GM18873 (cell line): ENCODE measurements around the gene TTLL11.

Source experiments
- ATAC-seq: cut with Tn5 transposase; IDR thresholded peaks from one replicate; pipeline ENCODE4 v1.9.1; 2021; ENCODE audit warnings: mild to moderate bottlenecking, moderate library complexity, moderate number of reproducible peaks; ENCODE audit not compliant: unreplicated experiment, low FRiP score

Gene TTLL11

DNA sequence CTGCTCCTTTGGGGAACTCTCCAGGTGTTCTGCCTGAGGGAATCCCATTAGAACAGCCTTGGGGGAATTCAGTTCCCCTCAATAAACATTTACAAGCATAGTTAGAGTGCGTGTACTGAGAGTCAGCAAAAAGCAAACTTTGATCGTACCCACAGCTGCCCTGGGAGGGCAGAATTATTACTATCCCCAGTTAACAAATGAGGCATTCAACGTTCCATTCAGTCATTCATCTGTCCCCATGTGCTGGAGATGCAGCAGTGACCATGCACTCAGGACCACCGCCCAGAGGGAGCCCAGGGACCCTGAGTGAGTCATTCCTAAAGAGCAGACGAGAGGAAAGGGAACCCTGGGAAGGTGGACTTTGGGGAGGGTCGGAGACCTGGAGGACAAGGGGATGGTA, 19.1 kb upstream of the TTLL11 start:
- ATAC-seq = no peak

DNA sequence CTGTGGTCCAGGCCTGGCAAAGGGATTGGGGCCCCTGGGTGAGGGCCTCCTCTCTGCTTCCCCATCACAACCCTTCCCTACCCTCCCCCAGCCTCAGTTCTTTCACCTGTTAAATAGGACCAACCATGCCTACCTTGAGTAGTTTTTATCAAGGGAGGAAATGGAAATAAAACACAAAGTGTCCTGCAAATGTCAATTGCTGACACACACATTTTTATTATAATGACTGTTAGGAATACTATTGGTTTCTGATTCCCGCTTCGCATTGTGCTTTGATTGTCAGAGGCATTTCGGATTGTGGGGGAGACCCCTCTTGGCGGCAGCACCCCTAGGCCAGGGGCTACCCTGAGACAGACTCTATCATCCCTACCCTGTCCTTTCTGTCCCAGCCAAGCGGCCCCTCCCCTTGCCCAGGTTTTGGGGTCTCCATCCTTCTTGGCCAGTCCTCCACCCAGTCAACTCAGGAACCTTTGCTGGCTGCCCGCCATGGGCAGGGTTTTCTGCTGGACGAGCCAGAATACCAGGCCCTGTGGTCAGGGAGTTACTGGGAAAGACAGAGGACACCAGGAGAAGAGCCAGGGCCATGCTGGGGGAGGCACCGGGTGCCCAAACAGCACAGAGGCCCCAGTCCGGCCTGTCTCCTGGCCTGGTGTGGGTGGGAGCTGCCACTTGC, 18.4 kb upstream of the TTLL11 start:
- ATAC-seq = no peak

DNA sequence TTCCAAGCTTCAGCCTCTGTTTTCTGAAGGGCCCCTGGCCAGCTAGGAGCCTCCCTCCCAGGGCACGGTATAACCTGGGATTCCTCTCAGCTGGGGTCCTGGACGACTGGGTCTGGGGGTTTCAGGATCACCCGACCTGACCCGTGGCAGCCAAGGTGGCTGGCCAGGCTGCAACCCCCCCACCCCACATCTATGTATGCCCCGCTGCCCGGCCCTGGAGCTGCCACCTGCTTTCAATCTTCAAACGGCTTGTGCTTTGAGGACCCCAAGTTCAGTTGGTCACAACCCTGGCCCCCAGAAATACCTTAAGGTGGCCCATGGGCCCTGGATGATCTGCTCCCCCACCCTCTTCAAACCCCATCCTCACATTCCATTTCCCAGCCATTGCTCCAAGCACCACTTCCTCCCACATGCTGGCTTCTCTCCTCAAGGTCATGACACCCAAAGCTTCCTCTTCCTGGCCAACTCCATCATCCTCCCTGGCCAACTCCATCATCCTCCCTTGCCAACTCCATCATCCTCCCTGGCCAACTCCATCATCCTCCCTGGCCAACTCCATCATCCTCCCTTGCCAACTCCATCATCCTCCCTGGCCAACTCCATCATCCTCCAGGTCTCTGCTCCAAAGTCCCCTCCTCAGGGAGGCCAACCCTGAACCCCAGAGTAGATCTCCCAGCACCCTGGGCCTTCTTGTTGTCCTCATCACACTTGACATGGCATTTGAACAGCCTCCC, 17.2 kb upstream of the TTLL11 start:
- ATAC-seq = no peak

DNA sequence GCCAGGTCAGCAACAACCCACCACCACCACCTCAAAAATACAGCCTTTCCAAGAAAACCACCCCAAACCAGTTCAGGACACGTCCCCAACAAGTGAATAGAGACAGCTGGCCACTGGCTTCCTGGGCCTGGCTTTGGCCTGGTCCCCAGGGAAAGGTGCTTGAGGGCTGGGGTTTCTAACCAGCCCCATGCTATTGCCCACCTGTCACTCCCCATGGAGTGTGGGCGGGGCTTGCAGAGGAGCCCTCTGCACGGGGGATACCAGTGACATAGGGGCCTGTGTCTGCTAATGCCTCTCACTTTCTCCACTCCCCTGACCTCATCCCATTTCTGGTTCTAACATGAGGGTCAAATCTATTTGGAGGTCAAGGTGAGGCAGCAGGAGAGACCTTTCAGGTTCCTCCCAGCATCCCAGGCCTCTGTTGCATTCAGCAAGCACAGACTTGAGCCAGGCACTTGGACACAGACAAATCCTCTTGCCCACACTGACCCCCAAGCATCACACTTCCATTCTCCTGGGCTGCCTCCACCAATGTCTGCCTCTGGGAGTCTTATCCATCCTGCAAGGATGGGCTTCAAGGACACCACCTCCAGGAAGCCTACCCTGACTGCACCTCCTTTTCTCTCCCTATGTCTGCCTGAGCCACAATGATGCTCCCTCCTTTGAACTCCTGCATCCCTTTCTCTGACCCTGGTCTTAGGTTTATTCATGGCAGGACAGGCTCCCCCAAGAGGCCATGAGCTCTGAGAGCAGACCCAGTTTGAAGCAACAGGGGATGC, 16.1 kb upstream of the TTLL11 start:
- no peak for ATAC-seq

DNA sequence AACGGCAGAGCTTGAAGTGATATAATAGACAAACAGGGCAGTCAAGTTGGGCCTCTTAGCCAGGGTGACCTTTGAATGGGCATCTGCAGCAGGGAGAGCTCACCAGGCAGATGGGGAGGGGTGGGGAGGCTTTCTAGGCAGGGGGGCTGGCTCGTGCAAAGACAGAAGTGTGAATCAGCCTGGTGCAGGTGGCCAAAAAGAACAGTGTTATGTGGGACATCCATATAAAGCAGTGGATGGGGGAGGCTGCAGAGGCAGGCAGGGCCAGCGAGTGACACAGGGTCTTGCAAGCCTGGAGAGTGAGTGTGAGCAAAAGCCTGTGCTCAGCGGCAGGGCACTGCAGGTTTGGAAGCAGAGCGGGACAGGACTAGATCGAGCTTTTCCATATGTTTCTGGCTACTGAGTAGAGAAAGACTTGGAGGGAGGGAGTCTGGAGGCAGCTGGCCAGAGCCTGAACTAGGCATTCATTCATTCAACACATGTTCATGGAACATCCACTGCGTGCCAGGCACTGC, 14.2 kb upstream of the TTLL11 start:
- ATAC-seq = no peak

DNA sequence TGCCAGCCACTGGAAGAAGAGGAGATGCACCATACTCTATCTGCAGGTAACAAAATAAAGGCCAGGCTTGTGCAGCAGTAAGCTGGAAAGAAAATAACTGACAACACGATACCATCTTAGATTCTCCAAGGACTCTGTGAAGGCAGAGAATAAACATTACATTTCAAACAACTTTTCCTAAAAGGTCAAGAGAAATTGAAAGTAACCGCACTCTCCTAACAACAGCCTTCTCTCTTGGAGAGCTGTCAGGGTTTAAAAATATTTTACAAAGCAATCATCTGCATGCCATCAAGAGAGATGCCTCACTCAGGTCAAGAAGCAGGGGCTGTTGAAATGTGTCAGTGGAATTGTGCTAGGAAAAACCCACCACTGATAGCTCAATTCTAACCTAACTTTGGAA, 13.5 kb upstream of the TTLL11 start:
- ATAC-seq = no peak

DNA sequence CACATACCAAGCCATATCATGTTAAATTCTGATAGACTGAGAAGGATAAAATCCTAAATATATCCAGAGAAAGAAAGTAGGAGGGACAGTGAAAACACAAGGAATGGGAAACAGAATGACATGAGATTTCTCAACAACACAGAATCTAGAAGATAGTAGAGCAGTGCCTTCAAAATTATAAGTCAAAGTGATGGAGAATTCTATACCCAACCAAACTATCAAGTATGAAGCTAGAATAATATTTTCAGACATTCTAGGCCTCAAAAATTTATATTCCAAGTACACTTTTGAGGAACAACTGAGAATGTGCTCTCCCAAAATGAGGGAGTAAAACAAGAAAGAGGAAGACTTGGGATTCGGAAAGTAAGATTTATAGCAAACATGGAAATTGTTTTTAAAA, 10.9 kb upstream of the TTLL11 start:
- ATAC-seq = no peak

DNA sequence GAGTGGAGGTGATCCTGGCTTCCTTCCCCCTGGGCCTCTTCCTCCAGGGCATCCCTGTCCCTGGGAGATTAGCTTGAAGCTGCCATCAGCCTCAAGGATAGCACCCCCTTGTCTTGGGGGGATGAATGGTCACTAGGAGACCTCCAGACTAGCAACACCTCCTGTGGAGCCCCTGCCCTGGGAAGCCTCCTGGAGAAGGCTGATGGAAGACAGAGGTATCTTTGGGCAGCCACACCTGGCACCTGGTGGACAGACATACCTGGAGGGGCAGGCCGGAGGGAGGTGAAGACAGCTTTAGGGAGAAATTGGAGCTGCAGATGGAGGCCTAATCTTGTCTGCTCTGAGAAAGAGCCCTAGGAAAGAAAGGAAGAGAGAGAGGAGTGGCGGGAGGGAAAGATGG, 9.0 kb upstream of the TTLL11 start:
- no peak for ATAC-seq

DNA sequence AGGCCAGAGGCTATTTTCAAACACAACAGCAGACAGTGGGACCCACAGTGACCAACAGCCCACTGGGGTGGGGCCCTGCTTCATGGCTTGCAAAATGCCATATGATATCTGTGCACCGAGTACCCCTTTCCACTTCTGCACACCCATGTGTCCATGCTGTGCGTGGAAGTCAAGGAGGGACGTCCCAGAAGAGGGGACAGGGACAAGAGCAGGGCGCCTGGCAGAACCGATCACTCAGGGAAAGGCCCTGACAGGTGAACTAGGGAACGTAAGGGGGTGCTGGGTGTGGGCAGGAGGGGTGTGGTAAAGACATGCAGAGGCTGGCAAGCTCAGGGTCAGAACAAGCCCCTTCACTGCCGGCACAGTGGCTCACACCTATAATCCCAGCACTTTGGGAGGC, 7.6 kb upstream of the TTLL11 start:
- ATAC-seq = no peak

DNA sequence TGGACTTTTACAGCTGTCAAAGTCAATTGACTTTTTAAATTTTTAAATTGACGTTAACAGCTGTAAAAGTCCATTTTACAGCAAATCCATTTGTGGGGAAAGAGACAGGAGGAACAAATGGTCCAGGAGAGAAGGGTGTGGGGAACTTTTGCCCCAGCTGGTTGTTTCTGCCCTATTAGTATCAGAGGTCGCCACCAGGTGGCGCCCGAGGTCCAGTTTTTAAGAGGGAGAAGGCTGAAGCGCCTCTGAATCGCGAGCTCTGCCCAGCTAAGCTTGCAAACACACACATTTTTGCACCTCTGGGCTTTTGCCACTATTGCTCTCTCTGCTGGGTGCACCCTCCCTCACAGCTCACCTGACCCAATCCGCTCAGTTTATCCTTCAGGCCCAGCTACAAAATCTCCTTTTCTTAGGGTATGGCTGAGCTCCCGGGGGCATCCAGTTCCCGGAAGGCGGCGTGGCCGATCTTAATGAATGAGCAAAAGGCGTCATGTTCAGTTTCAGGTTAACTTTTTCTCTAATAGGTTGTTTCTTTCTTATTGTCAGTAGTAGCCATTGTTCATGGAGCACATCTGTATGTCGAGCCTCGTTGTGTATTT, 6.3 kb upstream of the TTLL11 start:
- no peak for ATAC-seq

DNA sequence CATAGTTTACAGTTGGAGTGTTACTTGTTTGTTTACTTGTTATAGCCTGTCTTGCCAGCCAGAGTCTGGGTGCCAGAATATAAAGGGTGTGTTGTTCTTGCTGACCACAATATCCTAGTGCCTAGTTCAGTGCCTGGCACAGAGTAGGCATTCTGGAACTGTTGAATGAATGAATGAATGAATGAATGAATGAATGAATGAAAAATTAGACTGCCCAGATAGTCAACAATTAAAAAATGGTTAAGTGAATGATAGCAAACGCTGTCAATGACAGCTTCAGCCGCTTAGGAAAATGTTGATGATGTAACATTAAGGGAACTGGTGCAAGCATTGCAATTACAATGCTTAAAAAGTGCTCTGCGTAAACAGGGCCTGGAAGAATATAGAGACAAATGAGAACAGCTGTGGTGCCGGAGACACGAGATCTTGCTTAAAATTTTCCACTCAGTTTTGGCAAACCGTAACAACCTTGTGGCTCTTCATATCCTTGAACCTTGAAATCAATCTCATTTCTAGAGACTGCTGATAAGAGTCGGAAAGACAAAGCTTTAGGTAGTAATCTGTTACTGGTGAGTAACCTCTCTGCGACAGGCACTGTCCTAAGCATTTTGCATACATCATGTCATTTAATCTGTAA, 4.7 kb upstream of the TTLL11 start:
- no peak for ATAC-seq

DNA sequence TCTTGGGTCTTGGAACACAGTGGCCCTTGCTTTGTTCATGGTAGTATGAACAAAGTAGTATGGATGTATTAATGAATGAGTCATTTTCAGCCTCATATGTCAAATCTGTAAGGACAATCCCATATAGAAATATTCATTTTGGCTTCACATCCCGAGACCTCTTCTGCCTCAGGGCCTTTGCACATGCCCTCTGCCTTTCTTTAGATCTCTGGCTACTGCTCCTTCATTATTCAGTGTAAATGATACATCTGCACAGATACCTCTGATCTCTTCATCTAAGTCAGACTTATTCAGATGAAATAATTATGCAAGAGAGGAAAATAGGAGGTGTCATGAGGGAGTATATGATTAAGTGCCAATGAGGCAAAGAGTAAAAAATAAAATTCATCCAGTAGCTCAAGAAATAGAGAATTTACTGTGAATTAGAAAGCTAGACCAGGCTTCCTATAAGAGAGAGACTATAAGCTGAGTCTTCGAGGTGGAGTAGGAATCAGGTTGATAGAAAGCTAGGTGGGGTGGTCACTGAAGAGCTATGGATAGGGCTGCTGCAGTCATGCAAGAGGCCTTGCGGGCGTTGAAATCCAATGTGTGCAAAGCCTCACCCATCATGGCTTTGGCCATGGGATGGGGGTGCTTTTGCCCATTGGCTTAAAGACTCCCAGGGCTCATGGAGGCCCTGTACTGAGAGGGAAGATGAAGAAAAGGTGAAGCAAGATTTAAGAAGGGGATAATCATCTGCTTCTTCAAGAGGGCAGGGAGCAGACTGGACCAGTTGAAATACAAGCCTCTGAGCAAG, 3.7 kb upstream of the TTLL11 start:
- no peak for ATAC-seq

DNA sequence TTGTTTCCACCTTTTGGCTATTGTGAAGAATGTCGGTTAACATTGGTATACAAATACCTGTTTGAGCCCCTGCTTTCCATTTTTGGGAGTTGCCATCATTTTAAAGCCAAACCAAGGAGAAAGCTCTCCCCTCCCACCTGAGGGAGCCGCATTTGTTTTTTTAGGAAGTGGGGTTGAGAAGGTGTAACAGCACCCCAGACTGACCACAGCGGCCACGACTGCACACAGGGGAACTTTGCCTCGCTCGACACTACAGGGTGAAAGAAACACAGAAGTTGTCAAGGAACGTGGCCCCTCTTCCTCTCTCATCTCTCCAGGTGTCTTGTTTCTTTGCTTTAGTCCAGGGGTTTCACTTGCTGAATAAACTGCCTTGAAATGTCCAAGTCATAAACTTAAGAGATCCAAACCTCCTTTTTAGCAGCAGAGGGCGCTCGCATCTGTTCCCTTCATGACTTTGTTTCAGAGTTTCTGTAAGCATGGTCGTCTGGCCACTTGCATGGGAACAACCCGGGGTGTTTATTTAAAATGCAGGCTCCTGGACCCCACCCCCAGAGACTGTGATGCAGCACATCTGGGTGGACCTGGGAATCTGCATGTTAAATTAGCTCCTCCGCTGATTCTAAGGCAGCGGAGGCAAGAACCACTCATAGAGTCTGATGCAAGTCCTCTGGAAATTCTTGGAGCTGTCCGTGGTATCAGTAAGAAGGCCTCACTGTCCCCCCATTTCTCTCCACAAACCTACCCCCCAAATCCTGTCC, 2.1 kb upstream of the TTLL11 start:
- no peak for ATAC-seq

DNA sequence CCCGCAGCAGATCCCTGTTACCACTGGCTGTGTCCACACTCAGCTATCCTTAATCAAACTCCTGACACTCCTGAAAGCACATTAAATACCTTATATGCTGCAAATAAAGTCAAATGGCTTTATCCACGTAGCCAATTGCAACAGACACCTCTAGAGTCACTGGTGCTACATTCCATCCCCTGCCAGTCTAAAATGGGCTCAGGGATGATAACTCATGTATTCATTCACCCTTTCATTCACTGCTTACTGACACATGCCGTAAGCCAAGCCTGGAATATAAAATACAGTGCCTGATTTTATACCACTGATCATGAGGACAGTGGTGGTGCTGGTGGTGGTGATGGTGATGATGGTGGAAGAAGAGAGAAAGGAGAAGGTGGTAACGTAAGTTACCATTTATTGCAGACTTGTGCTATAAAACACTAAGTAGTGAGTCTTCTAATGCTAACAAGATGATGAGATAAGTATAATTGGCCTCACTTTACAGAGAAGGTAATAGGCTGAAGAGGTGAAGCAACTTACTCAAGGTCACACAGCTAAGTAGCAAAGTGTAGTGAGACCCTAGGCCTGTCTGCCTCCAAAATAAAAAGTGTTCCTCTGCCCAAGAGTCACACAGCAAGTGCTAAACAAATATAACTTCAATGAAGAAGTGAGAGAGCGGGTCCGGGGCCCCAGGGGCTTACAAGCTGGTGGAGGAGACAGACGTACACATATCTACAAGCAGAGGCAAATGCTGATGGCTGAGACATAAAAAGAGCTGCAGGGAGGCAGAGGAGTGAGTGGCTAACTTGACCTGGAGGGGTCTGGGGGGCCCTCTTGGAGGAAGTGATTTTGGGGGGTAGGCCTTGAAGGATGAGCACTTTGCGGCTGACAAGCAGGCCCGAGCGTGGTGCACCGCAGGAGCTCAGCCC, 1.2 kb downstream of the TTLL11 start:
- no peak for ATAC-seq

DNA sequence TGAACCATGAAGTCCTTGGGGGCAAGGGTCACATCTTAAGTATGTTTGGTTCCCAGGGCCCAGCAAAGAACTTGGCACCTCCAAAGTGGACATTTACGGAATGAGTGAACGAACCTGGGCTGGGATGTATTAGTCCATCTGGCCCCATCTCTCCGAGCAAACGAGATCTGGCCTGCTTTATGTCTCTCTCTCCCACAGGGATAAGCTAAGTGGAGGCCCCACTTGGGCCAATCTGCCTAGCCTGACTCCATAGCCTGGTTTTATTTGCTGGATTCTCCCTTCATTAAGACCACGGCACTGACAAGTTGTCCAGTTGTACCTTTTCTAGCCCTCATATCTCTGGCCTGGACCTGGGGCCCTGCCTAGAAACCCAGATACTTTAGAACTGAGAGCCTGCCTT, 2.1 kb downstream of the TTLL11 start:
- no peak for ATAC-seq

DNA sequence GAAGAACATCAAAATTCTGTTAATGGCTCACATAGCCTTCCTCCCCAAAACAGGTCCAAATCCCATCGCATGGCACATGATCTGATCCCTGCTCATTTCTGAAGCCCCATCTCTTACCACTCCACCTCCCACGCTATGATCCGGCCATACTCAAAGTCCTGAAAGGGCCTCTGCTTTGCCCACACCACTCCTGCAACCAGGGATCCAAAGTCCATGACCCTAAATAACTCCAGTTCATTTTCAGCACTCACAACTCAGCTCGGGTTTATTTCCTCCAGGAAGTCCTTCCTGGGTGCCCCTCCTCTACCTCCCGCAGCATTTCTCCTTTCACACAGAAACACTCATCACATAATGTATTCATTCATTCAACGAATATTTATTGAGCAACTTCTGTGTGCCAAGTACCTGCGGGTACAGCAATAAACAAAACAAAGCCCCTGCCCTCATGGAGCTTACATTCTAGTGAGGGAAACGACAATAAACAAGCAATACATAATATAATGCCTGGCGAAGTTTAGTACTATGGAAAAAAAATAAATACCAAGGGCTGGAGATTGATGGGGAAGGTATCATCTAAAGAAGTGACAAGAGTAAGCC, 2.7 kb downstream of the TTLL11 start:
- ATAC-seq = no peak

DNA sequence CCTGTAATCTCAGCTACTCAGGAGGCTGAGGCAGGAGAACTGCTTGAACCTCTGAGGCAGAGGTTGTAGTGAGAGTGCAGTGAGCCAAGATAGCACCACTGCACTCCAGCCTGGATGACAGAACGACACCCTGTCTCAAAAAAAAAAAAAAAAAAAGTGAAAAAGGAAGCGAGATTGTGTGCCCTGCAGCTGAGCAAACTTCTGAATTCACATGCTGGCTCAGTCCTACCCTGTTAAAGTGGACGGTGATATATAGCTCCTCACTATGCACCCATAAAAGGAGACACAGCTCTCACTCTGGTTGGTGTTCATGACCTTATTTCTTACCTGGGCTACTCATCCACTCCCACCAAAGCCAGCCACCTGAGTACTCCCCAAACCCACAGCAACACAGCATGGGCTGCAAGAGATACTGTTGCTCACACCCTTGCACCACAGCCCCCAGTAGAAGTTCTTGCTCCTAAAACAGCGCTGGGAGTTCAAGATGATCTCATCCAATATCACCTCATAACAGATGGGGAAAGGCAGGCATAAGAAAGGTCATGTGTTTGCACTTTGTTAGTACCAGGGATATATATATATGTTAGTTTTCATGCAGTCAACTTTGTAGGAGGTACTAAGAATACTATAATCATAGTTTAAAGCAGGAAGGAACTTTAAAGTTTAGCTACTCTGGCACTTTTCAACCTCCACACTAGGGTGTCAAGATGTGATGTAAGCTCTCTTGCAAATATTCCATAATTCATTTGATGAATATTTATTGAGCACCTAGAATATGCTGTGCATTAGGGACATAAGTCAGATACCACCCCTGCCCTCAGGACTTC, 4.0 kb downstream of the TTLL11 start:
- no peak for ATAC-seq
